Breast epithelium (tissue), 4 donors: ENCODE data around the gene LRRTM4. TPM values are rescaled to one million over a fixed set of nuclear protein-coding genes. Genes with fewer than 3 reads are reported as not detected.

Experiments used
- DNase-seq, 2 donors: peaks; one replicate each; pipeline ENCODE4 v3.0.0-alpha.2; 2019; ENCODE audit warnings: low spot score in 2 of 2
- H3K27ac ChIP-seq, 2 donors: fragments of 200-600 bp; sonication (generic) in 1 of 2; one replicate each; pipeline ENCODE4 v1.5.1; 2016 to 2019; ENCODE audit warnings: mild to moderate bottlenecking in 1 of 2
- H3K27me3 ChIP-seq, 2 donors: fragments of 200-600 bp; sonication (generic) in 1 of 2; one replicate each; pipeline versions ENCODE4 v1.5.1 to v1.6.0; 2017 to 2019; ENCODE audit warnings: control low read depth in 1 of 2, mild to moderate bottlenecking in 1 of 2
- H3K36me3 ChIP-seq: fragments of 200-600 bp; one replicate; pipeline ENCODE4 v1.5.1; 2019
- H3K4me1 ChIP-seq, 2 donors: fragments of 200-600 bp; sonication (generic); one replicate each; pipeline ENCODE4 v1.5.1; 2016 to 2019; ENCODE audit warnings: control low read depth in 1 of 2
- H3K4me3 ChIP-seq, 3 donors: fragments of 200-600 bp; sonication (generic); 1 replicate in 2 of 3; 2 replicates in 1 of 3; pipeline ENCODE4 v1.5.1; 2016 to 2019; ENCODE audit warnings: mild to moderate bottlenecking in 3 of 3, moderate library complexity in 2 of 3
- H3K9me3 ChIP-seq, 2 donors: fragments of 200-600 bp; sonication (generic) in 1 of 2; one replicate each; pipeline ENCODE4 v1.5.1; 2016 to 2019; ENCODE audit warnings: control low read depth in 1 of 2
- CTCF ChIP-seq, 3 donors: fragments of 450-650 bp; IDR thresholded peaks; one replicate each; pipeline ENCODE4 v1.5.1; 2016 to 2017; ENCODE audit warnings: antibody characterized with exemption in 3 of 3, mild to moderate bottlenecking in 3 of 3, moderate library complexity in 3 of 3
- POLR2A ChIP-seq: fragments of 450-650 bp; IDR thresholded peaks from one replicate; pipeline ENCODE4 v1.6.1; 2016; ENCODE audit warnings: antibody characterized with exemption, mild to moderate bottlenecking, moderate library complexity
- POLR2AphosphoS5 ChIP-seq, 3 donors: sonication (generic); formaldehyde crosslinking; IDR thresholded peaks; one replicate each; pipeline ENCODE4 v1.6.1; 2017; ENCODE audit warnings: antibody characterized with exemption in 3 of 3
- intact Hi-C: fragments of 100-400 bp; cut with DNase I; formaldehyde crosslinking; loops from one replicate; pipeline ENCODE4 v1.15.1; 2023; ENCODE audit warnings: low total_unique reads
- total RNA-seq, 3 donors: library from RNA; depleted of rRNA; stranded (reverse); fragments of >200 nt; gene quantifications; one replicate each; pipeline ENCODE4 v1.1.0, GENCODE V29; 2016

LRRTM4 gene
- total RNA-seq, 3 donors from 2014 or later, result 0.16 to 1.6 TPM; not detected in 1

GRCh38 chr2:77127345-77127744 is 394.8 kb downstream of the LRRTM4 start:
- Histone ChIP-seq H3K4me3 (no peak overlapping the region), H3K27ac (no peak overlapping the region), H3K27me3 (no peaks in the 10 kb centered on the region), H3K36me3 (no peaks in the 10 kb centered on the region), H3K4me1 (no peaks in the 10 kb centered on the region), H3K9me3 (no peaks in the 10 kb centered on the region)
- intact Hi-C loops, result no loop called here
- TF ChIP-seq POLR2A (no peak), CTCF (IDR thresholded peaks at IDR 0.05) (no peak), POLR2AphosphoS5 (IDR thresholded peaks at IDR 0.05) (no peak)
- no peak for DNase-seq

GRCh38 chr2:77121518-77121917 is 400.7 kb downstream of the LRRTM4 start:
- Histone ChIP-seq H3K4me1 (no peaks in the 10 kb centered on the region), H3K27me3 (no peaks in the 10 kb centered on the region), H3K9me3 (no peaks in the 10 kb centered on the region), H3K36me3 (peaks cover 5% of the 10 kb centered on the region), H3K4me3 (no peak overlapping the region), H3K27ac (no peak overlapping the region)
- no peak for DNase-seq
- intact Hi-C loops, result no loop called here
- TF ChIP-seq CTCF (IDR thresholded peaks at IDR 0.05) (no peak), POLR2A (no peak), POLR2AphosphoS5 (IDR thresholded peaks at IDR 0.05) (no peak)

GRCh38 chr2:77119333-77119732 is 402.8 kb downstream of the LRRTM4 start:
- Histone ChIP-seq H3K9me3 (no peaks in the 10 kb centered on the region), H3K36me3 (peaks cover 5% of the 10 kb centered on the region), H3K27ac (no peak overlapping the region), H3K4me3 (no peak overlapping the region), H3K4me1 (no peaks in the 10 kb centered on the region), H3K27me3 (no peaks in the 10 kb centered on the region)
- intact Hi-C loops, result no loop called here
- DNase-seq, result no peak
- TF ChIP-seq CTCF (IDR thresholded peaks at IDR 0.05), result no peak

GRCh38 chr2:77108915-77109314 is 413.3 kb downstream of the LRRTM4 start:
- no peaks in the 10 kb centered on the region for H3K27me3 ChIP-seq
- no peak overlapping the region for H3K4me3 ChIP-seq
- H3K4me1 ChIP-seq, result no peaks in the 10 kb centered on the region
- no peak overlapping the region for H3K27ac ChIP-seq
- intact Hi-C loops, result no loop called here
- H3K9me3 ChIP-seq, result no peaks in the 10 kb centered on the region
- no peaks in the 10 kb centered on the region for H3K36me3 ChIP-seq
- no peak for TF ChIP-seq CTCF (IDR thresholded peaks at IDR 0.05)
- no peak for TF ChIP-seq POLR2AphosphoS5 (IDR thresholded peaks at IDR 0.05)
- TF ChIP-seq POLR2A, result no peak
- no peak for DNase-seq

- no peak overlapping the region for H3K4me3 ChIP-seq
- H3K27me3 ChIP-seq, result no peaks in the 10 kb centered on the region
- H3K4me1 ChIP-seq, result no peaks in the 10 kb centered on the region
- no peaks in the 10 kb centered on the region for H3K36me3 ChIP-seq
- no peaks in the 10 kb centered on the region for H3K9me3 ChIP-seq
- intact Hi-C loops, result no loop called here
- DNase-seq, result no peak
- TF ChIP-seq CTCF (IDR thresholded peaks at IDR 0.05), result no peak
- no peak overlapping the region for H3K27ac ChIP-seq
These were observed 417.2 kb downstream of the LRRTM4 start for GRCh38 chr2:77105008-77105407.
